Measurements from ENCODE around the gene MOB1A.
A peak's percentile ranks its signal among the peaks of the same experiment; 100 is the strongest.

DNA sequence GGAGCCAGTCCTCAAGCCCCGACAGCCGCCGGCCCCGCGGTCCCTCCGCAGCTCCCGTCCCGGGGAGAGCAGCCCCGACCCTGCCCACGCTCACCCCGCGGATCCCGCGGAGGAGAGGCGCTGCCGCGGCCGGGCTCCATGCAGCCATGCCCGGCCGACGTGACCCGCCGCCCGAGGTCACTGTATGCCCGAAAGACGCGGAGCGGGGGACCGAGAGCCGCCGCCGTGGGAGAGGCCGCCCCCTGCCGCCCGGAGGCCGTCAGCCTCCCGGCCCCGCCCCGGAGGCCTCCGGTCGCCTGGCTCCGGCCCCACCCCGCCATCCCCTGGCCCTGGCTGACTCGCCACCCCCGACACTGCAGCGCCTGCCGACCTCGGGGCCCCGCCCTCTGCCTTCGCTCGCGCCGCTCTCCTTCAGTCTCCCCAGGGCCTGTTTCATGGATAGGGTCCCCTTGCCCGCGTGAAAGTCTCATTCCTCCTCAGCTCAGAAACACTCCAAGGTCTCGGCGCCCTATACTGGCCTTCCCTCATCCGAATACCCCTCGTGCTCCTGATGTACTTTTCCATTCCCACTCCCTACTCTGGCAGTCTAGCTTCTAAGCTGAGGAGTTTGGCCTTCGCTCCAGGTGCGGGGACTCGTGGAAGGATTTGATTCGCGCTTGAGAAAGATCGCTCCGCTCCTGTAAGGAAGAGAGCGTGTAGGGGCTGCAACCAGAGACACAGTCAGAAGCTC lies 30.8 kb downstream of the MOB1A start, which contains the start of gene BOLA3:
- TF ChIP-seq CTCF (IDR thresholded peaks at IDR 0.05; ENCODE audit: low read length): peak; percentile 77
- no peak for TF ChIP-seq EZH2 (IDR thresholded peaks at IDR 0.05; ENCODE audit: borderline replicate concordance, low read length)

Data from OCI-LY1 (cell line).